ENCODE measurements around the gene ST6GAL1. TPM values are rescaled to one million over a fixed set of nuclear protein-coding genes. Genes with fewer than 3 reads are reported as not detected.

The ST6GAL1 gene
- total RNA-seq, 1 experiment from 2014 or later, result 15.6 TPM

- H3K79me2 ChIP-seq (ENCODE audit: insufficient read depth, low read length), result no peaks in the 10 kb centered on the region
- CTCF ChIA-PET, result no interaction called here
- H3K4me2 ChIP-seq (ENCODE audit: low read length), result no peak overlapping the region
- H3K4me1 ChIP-seq (ENCODE audit: control insufficient read depth in 1 of 2, insufficient read depth in 2 of 2, low read length in 2 of 2), result peaks cover 2 to 10% of the 10 kb centered on the region in 2 experiments; a peak in 3 of 4 replicates
- POLR2A ChIA-PET, result no interaction called here
- no peaks in the 10 kb centered on the region for H3K27me3 ChIP-seq (ENCODE audit: insufficient read depth, low read length)
- H3K27ac ChIP-seq (ENCODE audit: low read depth, low read length), result no peak overlapping the region
- no peaks in the 10 kb centered on the region for H3K36me3 ChIP-seq (ENCODE audit: control insufficient read depth in 1 of 2, insufficient read depth in 2 of 2, low read length in 2 of 2)
- no peaks in the 10 kb centered on the region for H3K9me3 ChIP-seq (ENCODE audit: control insufficient read depth in 1 of 2, insufficient read depth in 1 of 2, low read depth in 1 of 2, low read length in 2 of 2)
- no peak overlapping the region for H3K9ac ChIP-seq (ENCODE audit: low read length)
- H2AFZ ChIP-seq (ENCODE audit: low read depth, low read length, poor library complexity, severe bottlenecking), result no peak overlapping the region
- RAD21 ChIA-PET (ENCODE audit: low non-redundant PET in 1 of 2, low total read pairs in 2 of 2, uncharacterized antibody in 2 of 2, unreplicated experiment in 2 of 2), result no interaction called here
- no TSS peak for BruUV-seq (replicated peaks)
- H3K9me2 ChIP-seq (ENCODE audit: insufficient read depth), result no peaks in the 10 kb centered on the region
- intact Hi-C loops (cut with micrococcal nuclease), result no loop called here
- no peak overlapping the region for H3K4me3 ChIP-seq (replicated peaks in 1 of 2; ENCODE audit: low read depth in 1 of 2, low read length in 2 of 2)
- no peaks in the 10 kb centered on the region for H4K20me1 ChIP-seq (ENCODE audit: insufficient read depth)
- TF ChIP-seq SRF (IDR thresholded peaks at IDR 0.05; ENCODE audit: low read depth) (no peak), POLR2AphosphoS5 (IDR thresholded peaks at IDR 0.05; ENCODE audit: low read depth, low read length) (no peak), ZFX (IDR thresholded peaks at IDR 0.05) (no peak), YY1 (IDR thresholded peaks at IDR 0.05; ENCODE audit: extremely low read depth, insufficient replicate concordance, low read depth, low read length) (no peak), EGR1 (IDR thresholded peaks at IDR 0.05; ENCODE audit: low read depth) (no peak), MAX (IDR thresholded peaks at IDR 0.05) (no peak), CTCF (IDR thresholded peaks at IDR 0.05 in 2 of 3, conservative IDR thresholded peaks at IDR 0.05 in 1 of 3; ENCODE audit: borderline replicate concordance in 1 of 3, insufficient read depth in 1 of 3, low read depth in 2 of 3, low read length in 2 of 3) (no peak), EZH2 (IDR thresholded peaks at IDR 0.05) (no peak), REST (IDR thresholded peaks at IDR 0.05; ENCODE audit: low read depth) (no peak)
- ATAC-seq, result no peak
- DNase-seq (ENCODE audit: low read depth, low spot score), result no peak
Measured at GRCh38 chr3:187046033-187046432, 115.7 kb downstream of the ST6GAL1 start.

All from HCT116 (cell line).